Neural progenitor cell (in vitro differentiated cells): ENCODE data around the gene LKAAEAR1. TPM values are rescaled to one million over a fixed set of nuclear protein-coding genes. Genes with fewer than 3 reads are reported as not detected.

Source experiments
- DNase-seq: peaks from one replicate; pipeline ENCODE4 v3.0.0-alpha.2; 2016; ENCODE audit warnings: low spot score
- H2AFZ ChIP-seq: fragments of 200-600 bp; sonication (generic); replicated peaks from 2 replicates; pipeline ENCODE4 v1.6.1; 2016; ENCODE audit warnings: antibody characterized with exemption
- H3F3A ChIP-seq: fragments of 200-600 bp; sonication (generic); 2 replicates; pipeline ENCODE4 v1.6.1; 2016; ENCODE audit warnings: antibody characterized with exemption, low read depth
- H3K27ac ChIP-seq: fragments of 200-600 bp; sonication (generic); 2 replicates; pipeline ENCODE4 v1.5.1; 2016; ENCODE audit warnings: mild to moderate bottlenecking
- H3K27me3 ChIP-seq: fragments of 200-600 bp; sonication (generic); 2 replicates; pipeline ENCODE4 v1.6.1; 2016; ENCODE audit warnings: mild to moderate bottlenecking, moderate library complexity
- H3K36me3 ChIP-seq: fragments of 200-600 bp; sonication (generic); 2 replicates; pipeline ENCODE4 v1.5.1; 2016
- H3K4me1 ChIP-seq: fragments of 200-600 bp; sonication (generic); 2 replicates; pipeline ENCODE4 v1.6.1; 2016; ENCODE audit warnings: mixed run types
- H3K4me2 ChIP-seq: fragments of 200-600 bp; sonication (generic); 2 replicates; pipeline ENCODE4 v1.6.1; 2016
- H3K4me3 ChIP-seq: fragments of 200-600 bp; sonication (generic); 2 replicates; pipeline ENCODE4 v1.5.1; 2016
- H3K79me2 ChIP-seq: fragments of 200-600 bp; sonication (generic); 2 replicates; pipeline ENCODE4 v1.6.1; 2016; ENCODE audit warnings: low read depth
- H3K9ac ChIP-seq: fragments of 200-600 bp; sonication (generic); 2 replicates; pipeline ENCODE4 v1.6.1; 2016
- H3K9me3 ChIP-seq: fragments of 200-600 bp; sonication (generic); 2 replicates; pipeline ENCODE4 v1.5.1; 2016; ENCODE audit warnings: low read depth
- H4K20me1 ChIP-seq: fragments of 200-600 bp; sonication (generic); 2 replicates; pipeline ENCODE4 v1.6.1; 2016; ENCODE audit warnings: low read depth
- H3K27ac Mint-ChIP-seq: 3 replicates; pipeline ENCODE4 v1.8.0; 2021; ENCODE audit warnings: mixed read lengths
- H3K27me3 Mint-ChIP-seq: 2 replicates; pipeline ENCODE4 v1.8.0; 2022; ENCODE audit warnings: low read depth, mild to moderate bottlenecking, inconsistent platforms, moderate library complexity, mixed read lengths; ENCODE audit not compliant: insufficient read depth
- H3K36me3 Mint-ChIP-seq: 3 replicates; pipeline ENCODE4 v1.8.0; 2021; ENCODE audit warnings: mixed read lengths
- H3K4me1 Mint-ChIP-seq: 3 replicates; pipeline ENCODE4 v1.8.0; 2021; ENCODE audit warnings: mixed read lengths
- H3K4me3 Mint-ChIP-seq: 3 replicates; pipeline ENCODE4 v1.8.0; 2021; ENCODE audit warnings: mild to moderate bottlenecking, moderate library complexity, mixed read lengths
- H3K9me3 Mint-ChIP-seq: 3 replicates; pipeline ENCODE4 v1.8.0; 2020; ENCODE audit warnings: mixed read lengths
- EZH2 ChIP-seq: fragments of 200-600 bp; sonication (generic); IDR thresholded peaks from 2 replicates; pipeline ENCODE4 v1.6.1; 2017; ENCODE audit warnings: antibody characterized with exemption, mild to moderate bottlenecking, moderate library complexity
- EZH2phosphoT487 ChIP-seq: fragments of 200-600 bp; sonication (generic); IDR thresholded peaks from 2 replicates; pipeline ENCODE4 v1.6.1; 2017; ENCODE audit warnings: antibody characterized with exemption
- total RNA-seq: library from RNA; depleted of rRNA; stranded (reverse); fragments of >200 nt; gene quantifications from 2 replicates; pipeline ENCODE4 v1.2.3, GENCODE V29; 2015; ENCODE audit warnings: low replicate concordance
- TF ChIP-seq, protein P1 (sequence below): fragments of 200-600 bp; sonication (generic); IDR thresholded peaks from 2 replicates; pipeline ENCODE4 v1.5.1; 2017; ENCODE audit warnings: antibody characterized with exemption, mild to moderate bottlenecking

The LKAAEAR1 gene
- total RNA-seq, 1 donor from 2014 or later: not detected

GRCh38 chr20:64042054-64042781 is 42.0 kb downstream of the LKAAEAR1 start:
- no peak overlapping the region for H3K27ac ChIP-seq
- peaks cover 100% of the 10 kb centered on the region for H3K27me3 ChIP-seq
- H3F3A ChIP-seq: peaks cover 15% of the 10 kb centered on the region
- DNase-seq: peak; percentile 37
- H3K27me3 Mint-ChIP-seq: peaks cover 71% of the 10 kb centered on the region
- H3K36me3 ChIP-seq: no peaks in the 10 kb centered on the region
- H2AFZ ChIP-seq: peak overlapping the region; percentile 19
- no peak overlapping the region for H3K27ac Mint-ChIP-seq
- peaks cover 17% of the 10 kb centered on the region for H3K4me1 ChIP-seq
- H3K79me2 ChIP-seq: no peaks in the 10 kb centered on the region
- TF ChIP-seq EZH2phosphoT487 (peak; percentile 91), EZH2 (peak; percentile 97)
- TF ChIP-seq, protein P1, sequence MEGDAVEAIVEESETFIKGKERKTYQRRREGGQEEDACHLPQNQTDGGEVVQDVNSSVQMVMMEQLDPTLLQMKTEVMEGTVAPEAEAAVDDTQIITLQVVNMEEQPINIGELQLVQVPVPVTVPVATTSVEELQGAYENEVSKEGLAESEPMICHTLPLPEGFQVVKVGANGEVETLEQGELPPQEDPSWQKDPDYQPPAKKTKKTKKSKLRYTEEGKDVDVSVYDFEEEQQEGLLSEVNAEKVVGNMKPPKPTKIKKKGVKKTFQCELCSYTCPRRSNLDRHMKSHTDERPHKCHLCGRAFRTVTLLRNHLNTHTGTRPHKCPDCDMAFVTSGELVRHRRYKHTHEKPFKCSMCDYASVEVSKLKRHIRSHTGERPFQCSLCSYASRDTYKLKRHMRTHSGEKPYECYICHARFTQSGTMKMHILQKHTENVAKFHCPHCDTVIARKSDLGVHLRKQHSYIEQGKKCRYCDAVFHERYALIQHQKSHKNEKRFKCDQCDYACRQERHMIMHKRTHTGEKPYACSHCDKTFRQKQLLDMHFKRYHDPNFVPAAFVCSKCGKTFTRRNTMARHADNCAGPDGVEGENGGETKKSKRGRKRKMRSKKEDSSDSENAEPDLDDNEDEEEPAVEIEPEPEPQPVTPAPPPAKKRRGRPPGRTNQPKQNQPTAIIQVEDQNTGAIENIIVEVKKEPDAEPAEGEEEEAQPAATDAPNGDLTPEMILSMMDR: no peak
- H3K4me2 ChIP-seq: peak overlapping the region; percentile 69
- peaks cover 26% of the 10 kb centered on the region for H4K20me1 ChIP-seq
- no peak overlapping the region for H3K4me3 Mint-ChIP-seq
- no peaks in the 10 kb centered on the region for H3K9me3 ChIP-seq
- peak overlapping the region; percentile 35 for H3K4me3 ChIP-seq
- no peak overlapping the region for H3K9ac ChIP-seq
- peaks cover 11% of the 10 kb centered on the region for H3K4me1 Mint-ChIP-seq
- H3K36me3 Mint-ChIP-seq: no peaks in the 10 kb centered on the region
- no peaks in the 10 kb centered on the region for H3K9me3 Mint-ChIP-seq

GRCh38 chr20:64041781-64042053 is 42.5 kb downstream of the LKAAEAR1 start:
- H3K27ac Mint-ChIP-seq: no peak overlapping the region
- no peak overlapping the region for H3K27ac ChIP-seq
- H3K36me3 ChIP-seq: no peaks in the 10 kb centered on the region
- H3K27me3 Mint-ChIP-seq: peaks cover 68% of the 10 kb centered on the region
- H2AFZ ChIP-seq: no peak overlapping the region
- no peaks in the 10 kb centered on the region for H3K9me3 Mint-ChIP-seq
- no peaks in the 10 kb centered on the region for H3K36me3 Mint-ChIP-seq
- peaks cover 28% of the 10 kb centered on the region for H4K20me1 ChIP-seq
- H3K4me3 ChIP-seq: no peak overlapping the region
- H3K9ac ChIP-seq: no peak overlapping the region
- TF ChIP-seq, protein P1: no peak
- TF ChIP-seq EZH2phosphoT487 (no peak), EZH2 (no peak)
- peaks cover 15% of the 10 kb centered on the region for H3F3A ChIP-seq
- H3K4me1 Mint-ChIP-seq: peaks cover 11% of the 10 kb centered on the region
- H3K4me1 ChIP-seq: peaks cover 21% of the 10 kb centered on the region
- H3K4me3 Mint-ChIP-seq: no peak overlapping the region
- DNase-seq: no peak
- peaks cover 100% of the 10 kb centered on the region for H3K27me3 ChIP-seq
- H3K79me2 ChIP-seq: no peaks in the 10 kb centered on the region
- no peaks in the 10 kb centered on the region for H3K9me3 ChIP-seq
- peak overlapping the region; percentile 69 for H3K4me2 ChIP-seq

- H3K9ac ChIP-seq: no peak overlapping the region
- H3K27ac ChIP-seq: no peak overlapping the region
- DNase-seq: no peak
- Mint-ChIP-seq H3K9me3 (no peaks in the 10 kb centered on the region), H3K27me3 (peaks cover 66% of the 10 kb centered on the region), H3K4me1 (peaks cover 16% of the 10 kb centered on the region), H3K36me3 (no peaks in the 10 kb centered on the region), H3K27ac (no peak overlapping the region), H3K4me3 (no peak overlapping the region)
- H3K9me3 ChIP-seq: no peaks in the 10 kb centered on the region
- H4K20me1 ChIP-seq: peaks cover 33% of the 10 kb centered on the region
- H3F3A ChIP-seq: peaks cover 15% of the 10 kb centered on the region
- H3K36me3 ChIP-seq: no peaks in the 10 kb centered on the region
- no peak overlapping the region for H3K4me2 ChIP-seq
- TF ChIP-seq EZH2: no peak
- TF ChIP-seq EZH2phosphoT487: no peak
- TF ChIP-seq, protein P1: no peak
- peaks cover 26% of the 10 kb centered on the region for H3K4me1 ChIP-seq
- peaks cover 100% of the 10 kb centered on the region for H3K27me3 ChIP-seq
- H3K79me2 ChIP-seq: no peaks in the 10 kb centered on the region
- no peak overlapping the region for H3K4me3 ChIP-seq
- no peak overlapping the region for H2AFZ ChIP-seq
These were observed 43.0 kb downstream of the LKAAEAR1 start for GRCh38 chr20:64041040-64041780.
